B cell (primary cell): ENCODE measurements around the gene LAG3.

Source experiments
- CTCF ChIP-seq: fragments of 200-600 bp; IDR thresholded peaks from one replicate; pipeline ENCODE4 v1.8.0; 2022; ENCODE audit warnings: antibody characterized with exemption, mild to moderate bottlenecking
- EZH2 ChIP-seq: IDR thresholded peaks from 2 replicates; pipeline ENCODE4 v1.6.1; 2012; ENCODE audit warnings: borderline replicate concordance, low read depth, mild to moderate bottlenecking, moderate library complexity, low read length; ENCODE audit not compliant: insufficient read depth, poor library complexity, severe bottlenecking

GRCh38 chr12:6782850-6783566 is 10.7 kb downstream of the LAG3 start:
- TF ChIP-seq EZH2: no peak
- TF ChIP-seq CTCF: no peak
